WTC11 (cell line): ENCODE measurements around the gene NRIP2. TPM values are rescaled to one million over a fixed set of nuclear protein-coding genes. Genes with fewer than 3 reads are reported as not detected.

Experiments
- ATAC-seq: fragments of 200-7000 bp; cut with Tn5 transposase; 2 replicates; pipeline ENCODE4 v1.10.0; 2021; ENCODE audit warnings: mild to moderate bottlenecking, moderate library complexity
- CTCF ChIA-PET: fragments of 300-600 bp; sonication (Branson Sonifier 250); formaldehyde crosslinking; loops from one replicate; lab custom pipeline; 2021; ENCODE audit warnings: antibody characterized with exemption; lab: Charles Lee
- POLR2A ChIA-PET: fragments of 350-600 bp; sonication (Branson Sonifier 250); formaldehyde crosslinking; loops from one replicate; lab custom pipeline; 2021; ENCODE audit warnings: antibody characterized with exemption; lab: Charles Lee
- DNase-seq: peaks from one replicate; pipeline ENCODE4 v3.0.0; 2021; ENCODE audit warnings: low spot score
- H3K27ac Mint-ChIP-seq: 2 replicates; pipeline ENCODE4 v1.8.0; 2021; ENCODE audit warnings: mixed read lengths
- H3K27me3 Mint-ChIP-seq: 2 replicates; pipeline ENCODE4 v1.8.0; 2021; ENCODE audit warnings: low read depth, mild to moderate bottlenecking, moderate library complexity, mixed read lengths
- H3K36me3 Mint-ChIP-seq: 2 replicates; pipeline ENCODE4 v1.8.0; 2021; ENCODE audit warnings: mixed read lengths
- H3K4me1 Mint-ChIP-seq: 2 replicates; pipeline ENCODE4 v1.8.0; 2022; ENCODE audit warnings: mixed read lengths
- H3K4me3 Mint-ChIP-seq: 2 replicates; pipeline ENCODE4 v1.8.0; 2021; ENCODE audit warnings: mild to moderate bottlenecking, moderate library complexity, mixed read lengths
- H3K9me3 Mint-ChIP-seq: 2 replicates; pipeline ENCODE4 v1.8.0; 2021; ENCODE audit warnings: mixed read lengths
- ETV6 ChIP-seq: sonication (generic); formaldehyde crosslinking; IDR thresholded peaks from 2 replicates; pipeline ENCODE4 v1.8.1; 2022; ENCODE audit warnings: mild to moderate bottlenecking, missing genetic modification reagents
- FOXP1 ChIP-seq: sonication (generic); formaldehyde crosslinking; IDR thresholded peaks from 2 replicates; pipeline ENCODE4 v1.8.0; 2022; ENCODE audit warnings: missing genetic modification reagents, mild to moderate bottlenecking, moderate library complexity, borderline replicate concordance
- OVOL2 ChIP-seq: fragments of 250-450 bp; sonication (Bioruptor Pico); IDR thresholded peaks from 2 replicates; pipeline ENCODE4 v1.9.0; 2021; ENCODE audit warnings: mild to moderate bottlenecking, borderline replicate concordance
- SMAD3 ChIP-seq: sonication (generic); formaldehyde crosslinking; IDR thresholded peaks from 2 replicates; pipeline ENCODE4 v1.8.0; 2022; ENCODE audit warnings: missing genetic modification reagents, mild to moderate bottlenecking, borderline replicate concordance
- ZBTB21 ChIP-seq: sonication (generic); formaldehyde crosslinking; IDR thresholded peaks from 2 replicates; pipeline ENCODE4 v1.8.1; 2023; ENCODE audit warnings: mild to moderate bottlenecking, missing genetic modification reagents, borderline replicate concordance
- ZNF671 ChIP-seq: fragments of 250-450 bp; sonication (Bioruptor Pico); IDR thresholded peaks from 2 replicates; pipeline ENCODE4 v1.8.0; 2021; ENCODE audit warnings: mild to moderate bottlenecking
- total RNA-seq: library from RNA; stranded (reverse); gene quantifications from 3 replicates; pipeline ENCODE4 v1.2.3, GENCODE V29; 2021
- TF ChIP-seq, protein P1 (sequence below): sonication (generic); formaldehyde crosslinking; IDR thresholded peaks from 2 replicates; pipeline ENCODE4 v1.8.1; 2022; ENCODE audit warnings: missing genetic modification reagents, borderline replicate concordance
- TF ChIP-seq, protein P2 (sequence below): fragments of 250-450 bp; sonication (Bioruptor Pico); IDR thresholded peaks from 2 replicates; pipeline ENCODE4 v1.9.0; 2021; ENCODE audit warnings: mild to moderate bottlenecking
- TF ChIP-seq, protein P3 (sequence below): sonication (generic); formaldehyde crosslinking; IDR thresholded peaks from 2 replicates; pipeline ENCODE4 v1.8.1; 2023; ENCODE audit warnings: mild to moderate bottlenecking, moderate library complexity, missing genetic modification reagents
- TF ChIP-seq, protein P4 (sequence below): fragments of 250-450 bp; sonication (Bioruptor Pico); IDR thresholded peaks from 2 replicates; pipeline ENCODE4 v1.9.0; 2021; ENCODE audit warnings: mild to moderate bottlenecking
- TF ChIP-seq, protein P5 (sequence below): sonication (generic); formaldehyde crosslinking; conservative IDR thresholded peaks from 2 replicates; pipeline ENCODE4 v1.8.1; 2023; ENCODE audit warnings: mild to moderate bottlenecking, low read depth, missing genetic modification reagents, moderate library complexity
- TF ChIP-seq, protein P6 (sequence below): sonication (generic); formaldehyde crosslinking; IDR thresholded peaks from 2 replicates; pipeline ENCODE4 v1.8.1; 2023; ENCODE audit warnings: mild to moderate bottlenecking, missing genetic modification reagents, moderate library complexity

The NRIP2 gene
- total RNA-seq, 1 experiment from 2014 or later: not detected

DNA sequence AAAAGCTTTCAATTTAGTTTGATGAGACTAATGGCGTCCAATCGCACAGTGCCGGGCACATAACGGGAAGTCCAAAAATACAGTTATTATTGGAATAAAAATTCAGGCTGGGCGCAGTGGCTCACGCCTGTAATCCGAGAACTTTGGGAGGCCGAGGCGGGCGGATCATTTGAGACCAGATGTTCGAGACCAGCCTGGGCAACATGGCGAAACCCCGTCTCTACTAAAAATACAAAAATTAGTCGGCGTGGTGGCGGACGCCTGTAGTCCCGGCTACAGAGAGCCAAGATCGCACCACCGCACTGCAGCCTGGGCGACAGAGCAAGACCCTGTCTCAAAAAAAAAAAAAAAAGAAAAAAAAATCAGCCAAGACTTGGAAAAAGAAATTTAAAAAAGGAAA, 41.3 kb downstream of the NRIP2 start:
- H3K4me3 Mint-ChIP-seq: peak overlapping the region; percentile 72

More for the DNA sequence above, 41.3 kb downstream of the NRIP2 start:
- no peak for DNase-seq
- Mint-ChIP-seq H3K27me3 (0 out of 2 replicates have a peak, but pooled peaks cover 2% of the 10 kb centered on the region), H3K9me3 (no peaks in the 10 kb centered on the region), H3K36me3 (peaks cover 26% of the 10 kb centered on the region), H3K27ac (no peak overlapping the region), H3K4me1 (peaks cover 36% of the 10 kb centered on the region)
- POLR2A ChIA-PET: interaction anchor here (1.3 kb wide), 1 partner anchor 41 kb away, joined by 5 read pairs; no protein-coding TSS in a partner anchor
- TF ChIP-seq, protein P1, sequence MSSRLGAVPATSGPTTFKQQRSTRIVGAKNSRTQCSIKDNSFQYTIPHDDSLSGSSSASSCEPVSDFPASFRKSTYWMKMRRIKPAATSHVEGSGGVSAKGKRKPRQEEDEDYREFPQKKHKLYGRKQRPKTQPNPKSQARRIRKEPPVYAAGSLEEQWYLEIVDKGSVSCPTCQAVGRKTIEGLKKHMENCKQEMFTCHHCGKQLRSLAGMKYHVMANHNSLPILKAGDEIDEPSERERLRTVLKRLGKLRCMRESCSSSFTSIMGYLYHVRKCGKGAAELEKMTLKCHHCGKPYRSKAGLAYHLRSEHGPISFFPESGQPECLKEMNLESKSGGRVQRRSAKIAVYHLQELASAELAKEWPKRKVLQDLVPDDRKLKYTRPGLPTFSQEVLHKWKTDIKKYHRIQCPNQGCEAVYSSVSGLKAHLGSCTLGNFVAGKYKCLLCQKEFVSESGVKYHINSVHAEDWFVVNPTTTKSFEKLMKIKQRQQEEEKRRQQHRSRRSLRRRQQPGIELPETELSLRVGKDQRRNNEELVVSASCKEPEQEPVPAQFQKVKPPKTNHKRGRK: no peak
- TF ChIP-seq, protein P2, sequence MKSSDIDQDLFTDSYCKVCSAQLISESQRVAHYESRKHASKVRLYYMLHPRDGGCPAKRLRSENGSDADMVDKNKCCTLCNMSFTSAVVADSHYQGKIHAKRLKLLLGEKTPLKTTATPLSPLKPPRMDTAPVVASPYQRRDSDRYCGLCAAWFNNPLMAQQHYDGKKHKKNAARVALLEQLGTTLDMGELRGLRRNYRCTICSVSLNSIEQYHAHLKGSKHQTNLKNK: no peak
- TF ChIP-seq, protein P3, sequence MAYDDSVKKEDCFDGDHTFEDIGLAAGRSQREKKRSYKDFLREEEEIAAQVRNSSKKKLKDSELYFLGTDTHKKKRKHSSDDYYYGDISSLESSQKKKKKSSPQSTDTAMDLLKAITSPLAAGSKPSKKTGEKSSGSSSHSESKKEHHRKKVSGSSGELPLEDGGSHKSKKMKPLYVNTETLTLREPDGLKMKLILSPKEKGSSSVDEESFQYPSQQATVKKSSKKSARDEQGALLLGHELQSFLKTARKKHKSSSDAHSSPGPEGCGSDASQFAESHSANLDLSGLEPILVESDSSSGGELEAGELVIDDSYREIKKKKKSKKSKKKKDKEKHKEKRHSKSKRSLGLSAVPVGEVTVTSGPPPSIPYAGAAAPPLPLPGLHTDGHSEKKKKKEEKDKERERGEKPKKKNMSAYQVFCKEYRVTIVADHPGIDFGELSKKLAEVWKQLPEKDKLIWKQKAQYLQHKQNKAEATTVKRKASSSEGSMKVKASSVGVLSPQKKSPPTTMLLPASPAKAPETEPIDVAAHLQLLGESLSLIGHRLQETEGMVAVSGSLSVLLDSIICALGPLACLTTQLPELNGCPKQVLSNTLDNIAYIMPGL (CRISPR knock-in tag): no peak
- TF ChIP-seq ETV6 (no peak), FOXP1 (CRISPR knock-in tag) (no peak), ZNF671 (CRISPR knock-in tag) (no peak), SMAD3 (CRISPR knock-in tag) (no peak), ZBTB21 (CRISPR knock-in tag) (no peak), OVOL2 (CRISPR knock-in tag) (no peak)
- TF ChIP-seq, protein P4, sequence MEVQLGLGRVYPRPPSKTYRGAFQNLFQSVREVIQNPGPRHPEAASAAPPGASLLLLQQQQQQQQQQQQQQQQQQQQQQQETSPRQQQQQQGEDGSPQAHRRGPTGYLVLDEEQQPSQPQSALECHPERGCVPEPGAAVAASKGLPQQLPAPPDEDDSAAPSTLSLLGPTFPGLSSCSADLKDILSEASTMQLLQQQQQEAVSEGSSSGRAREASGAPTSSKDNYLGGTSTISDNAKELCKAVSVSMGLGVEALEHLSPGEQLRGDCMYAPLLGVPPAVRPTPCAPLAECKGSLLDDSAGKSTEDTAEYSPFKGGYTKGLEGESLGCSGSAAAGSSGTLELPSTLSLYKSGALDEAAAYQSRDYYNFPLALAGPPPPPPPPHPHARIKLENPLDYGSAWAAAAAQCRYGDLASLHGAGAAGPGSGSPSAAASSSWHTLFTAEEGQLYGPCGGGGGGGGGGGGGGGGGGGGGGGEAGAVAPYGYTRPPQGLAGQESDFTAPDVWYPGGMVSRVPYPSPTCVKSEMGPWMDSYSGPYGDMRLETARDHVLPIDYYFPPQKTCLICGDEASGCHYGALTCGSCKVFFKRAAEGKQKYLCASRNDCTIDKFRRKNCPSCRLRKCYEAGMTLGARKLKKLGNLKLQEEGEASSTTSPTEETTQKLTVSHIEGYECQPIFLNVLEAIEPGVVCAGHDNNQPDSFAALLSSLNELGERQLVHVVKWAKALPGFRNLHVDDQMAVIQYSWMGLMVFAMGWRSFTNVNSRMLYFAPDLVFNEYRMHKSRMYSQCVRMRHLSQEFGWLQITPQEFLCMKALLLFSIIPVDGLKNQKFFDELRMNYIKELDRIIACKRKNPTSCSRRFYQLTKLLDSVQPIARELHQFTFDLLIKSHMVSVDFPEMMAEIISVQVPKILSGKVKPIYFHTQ (CRISPR knock-in tag): no peak
- TF ChIP-seq, protein P5, sequence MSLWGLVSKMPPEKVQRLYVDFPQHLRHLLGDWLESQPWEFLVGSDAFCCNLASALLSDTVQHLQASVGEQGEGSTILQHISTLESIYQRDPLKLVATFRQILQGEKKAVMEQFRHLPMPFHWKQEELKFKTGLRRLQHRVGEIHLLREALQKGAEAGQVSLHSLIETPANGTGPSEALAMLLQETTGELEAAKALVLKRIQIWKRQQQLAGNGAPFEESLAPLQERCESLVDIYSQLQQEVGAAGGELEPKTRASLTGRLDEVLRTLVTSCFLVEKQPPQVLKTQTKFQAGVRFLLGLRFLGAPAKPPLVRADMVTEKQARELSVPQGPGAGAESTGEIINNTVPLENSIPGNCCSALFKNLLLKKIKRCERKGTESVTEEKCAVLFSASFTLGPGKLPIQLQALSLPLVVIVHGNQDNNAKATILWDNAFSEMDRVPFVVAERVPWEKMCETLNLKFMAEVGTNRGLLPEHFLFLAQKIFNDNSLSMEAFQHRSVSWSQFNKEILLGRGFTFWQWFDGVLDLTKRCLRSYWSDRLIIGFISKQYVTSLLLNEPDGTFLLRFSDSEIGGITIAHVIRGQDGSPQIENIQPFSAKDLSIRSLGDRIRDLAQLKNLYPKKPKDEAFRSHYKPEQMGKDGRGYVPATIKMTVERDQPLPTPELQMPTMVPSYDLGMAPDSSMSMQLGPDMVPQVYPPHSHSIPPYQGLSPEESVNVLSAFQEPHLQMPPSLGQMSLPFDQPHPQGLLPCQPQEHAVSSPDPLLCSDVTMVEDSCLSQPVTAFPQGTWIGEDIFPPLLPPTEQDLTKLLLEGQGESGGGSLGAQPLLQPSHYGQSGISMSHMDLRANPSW (CRISPR knock-in tag): no peak
- TF ChIP-seq, protein P6, sequence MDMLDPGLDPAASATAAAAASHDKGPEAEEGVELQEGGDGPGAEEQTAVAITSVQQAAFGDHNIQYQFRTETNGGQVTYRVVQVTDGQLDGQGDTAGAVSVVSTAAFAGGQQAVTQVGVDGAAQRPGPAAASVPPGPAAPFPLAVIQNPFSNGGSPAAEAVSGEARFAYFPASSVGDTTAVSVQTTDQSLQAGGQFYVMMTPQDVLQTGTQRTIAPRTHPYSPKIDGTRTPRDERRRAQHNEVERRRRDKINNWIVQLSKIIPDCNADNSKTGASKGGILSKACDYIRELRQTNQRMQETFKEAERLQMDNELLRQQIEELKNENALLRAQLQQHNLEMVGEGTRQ: no peak
- CTCF ChIA-PET: interaction anchor here (1.1 to 3.4 kb wide), 5 partner anchors 10 to 279 kb away, joined by 3 to 31 read pairs (median 5); no protein-coding TSS in a partner anchor
- ATAC-seq: no peak
